Caco-2 (cell line): ENCODE results near the gene HCST. TPM values are rescaled to one million over a fixed set of nuclear protein-coding genes. Genes with fewer than 3 reads are reported as not detected.
"Not testable (repeated sequence)": the region's sequence is repeated elsewhere in the genome, so short reads cannot be mapped to it uniquely, and the experiment has no call there.

Experiments
- BruUV-seq: library from RNA; stranded (reverse); fragments of 400-500 nt; replicated peaks from 2 replicates; lab custom pipeline; 2021; lab: Mats Ljungman, UMichigan
- CTCF ChIA-PET: fragments of 300-600 bp; sonication (Branson Sonifier 250); formaldehyde crosslinking; loops from one replicate; lab custom pipeline; 2022; ENCODE audit warnings: antibody characterized with exemption; lab: Charles Lee
- POLR2A ChIA-PET: fragments of 300-600 bp; sonication (Branson Sonifier 250); formaldehyde crosslinking; loops from one replicate; lab custom pipeline; 2022; ENCODE audit warnings: antibody characterized with exemption; lab: Charles Lee
- DNase-seq, 2 experiments: peaks; one replicate each; pipeline versions ENCODE4 v3.0.0 to v3.0.0-alpha.2; 2020 to 2022
- H3K27me3 ChIP-seq: replicated peaks from 2 replicates; pipeline ENCODE4 v1.6.0; 2011; ENCODE audit warnings: low read length; ENCODE audit not compliant: control insufficient read depth, insufficient read depth
- H3K36me3 ChIP-seq: 2 replicates; pipeline ENCODE4 v1.5.1; 2011; ENCODE audit warnings: low read length; ENCODE audit not compliant: control insufficient read depth, insufficient read depth
- H3K4me1 ChIP-seq: fragments of 250-450 bp; sonication (Bioruptor Pico); 2 replicates; pipeline ENCODE4 v1.5.1; 2020; ENCODE audit warnings: mild to moderate bottlenecking
- H3K4me3 ChIP-seq: 2 replicates; pipeline ENCODE4 v1.5.1; 2011; ENCODE audit warnings: low read depth, mild to moderate bottlenecking, control low read depth, low read length
- H3K9me3 ChIP-seq: fragments of 250-450 bp; sonication (Bioruptor Pico); 2 replicates; pipeline ENCODE4 v1.5.1; 2020; ENCODE audit warnings: mild to moderate bottlenecking, moderate library complexity
- H3K27ac Mint-ChIP-seq: one replicate; pipeline ENCODE4 v1.8.0; 2022; ENCODE audit warnings: mixed read lengths; ENCODE audit not compliant: unreplicated experiment
- H3K27me3 Mint-ChIP-seq: one replicate; pipeline ENCODE4 v1.8.0; 2022; ENCODE audit warnings: mixed read lengths; ENCODE audit not compliant: insufficient read depth, unreplicated experiment
- H3K36me3 Mint-ChIP-seq: one replicate; pipeline ENCODE4 v1.8.0; 2022; ENCODE audit warnings: mild to moderate bottlenecking, mixed read lengths; ENCODE audit not compliant: insufficient read depth, unreplicated experiment
- H3K4me1 Mint-ChIP-seq: one replicate; pipeline ENCODE4 v1.8.0; 2022; ENCODE audit warnings: low read depth, mixed read lengths; ENCODE audit not compliant: unreplicated experiment
- H3K4me3 Mint-ChIP-seq: one replicate; pipeline ENCODE4 v1.8.0; 2022; ENCODE audit warnings: mild to moderate bottlenecking, moderate library complexity, mixed read lengths; ENCODE audit not compliant: unreplicated experiment
- H3K9me3 Mint-ChIP-seq: one replicate; pipeline ENCODE4 v1.8.0; 2022; ENCODE audit warnings: mixed read lengths; ENCODE audit not compliant: unreplicated experiment
- CTCF ChIP-seq, 2 experiments: fragments of 200-600 bp in 1 of 2; IDR thresholded peaks; 1 replicate in 1 of 2; 2 replicates in 1 of 2; pipeline versions ENCODE4 v1.5.1 to v1.8.0; 2011 to 2022; ENCODE audit warnings: antibody characterized with exemption in 1 of 2, control low read depth in 1 of 2, inconsistent platforms in 1 of 2, low read depth in 1 of 2, low read length in 1 of 2, mild to moderate bottlenecking in 1 of 2, moderate library complexity in 1 of 2; ENCODE audit not compliant: insufficient read depth in 1 of 2, severe bottlenecking in 1 of 2, unreplicated experiment in 1 of 2
- intact Hi-C: fragments of 100-400 bp; cut with micrococcal nuclease; formaldehyde crosslinking; loops from one replicate; pipeline ENCODE4 v1.10.0; 2022; ENCODE audit not compliant: unreplicated experiment
- total RNA-seq: library from RNA; stranded (reverse); gene quantifications from 2 replicates; pipeline ENCODE4 v1.2.3, GENCODE V29; 2022

The HCST gene
- total RNA-seq, 1 experiment from 2014 or later = not detected

- no TSS peak for BruUV-seq
- Mint-ChIP-seq H3K27me3 (no peaks in the 10 kb centered on the region), H3K36me3 (peaks cover 19% of the 10 kb centered on the region), H3K9me3 (no peaks in the 10 kb centered on the region), H3K4me3 (no peak overlapping the region), H3K27ac (no peak overlapping the region), H3K4me1 (no peaks in the 10 kb centered on the region)
- Histone ChIP-seq H3K36me3 (no peaks in the 10 kb centered on the region), H3K4me1 (no peaks in the 10 kb centered on the region), H3K27me3 (no peaks in the 10 kb centered on the region), H3K9me3 (no peaks in the 10 kb centered on the region), H3K4me3 (no peak overlapping the region)
- POLR2A ChIA-PET = no interaction called here
- no peak for DNase-seq
- intact Hi-C loops = no loop called here
- TF ChIP-seq CTCF (IDR thresholded peaks at IDR 0.05; ENCODE audit: insufficient read depth in 1 of 2, low read depth in 1 of 2, low read length in 1 of 2, severe bottlenecking in 1 of 2, unreplicated experiment in 1 of 2) = no peak
- CTCF ChIA-PET = interaction anchor here (0.5 to 0.6 kb wide), 2 partner anchors 96 to 1388 kb away, joined by 3 to 4 read pairs; no protein-coding TSS in a partner anchor
These were observed 12.8 kb upstream of the HCST start for GRCh38 chr19:35889370-35890112.

GRCh38 chr19:35890113-35890650 is 12.1 kb upstream of the HCST start:
- H3K4me3 Mint-ChIP-seq = no peak overlapping the region
- H3K9me3 ChIP-seq = no peaks in the 10 kb centered on the region
- H3K27ac Mint-ChIP-seq = no peak overlapping the region
- no peaks in the 10 kb centered on the region for H3K4me1 Mint-ChIP-seq
- no peak for TF ChIP-seq CTCF (IDR thresholded peaks at IDR 0.05; ENCODE audit: insufficient read depth in 1 of 2, low read depth in 1 of 2, low read length in 1 of 2, severe bottlenecking in 1 of 2, unreplicated experiment in 1 of 2)
- no peak overlapping the region for H3K4me3 ChIP-seq
- H3K36me3 Mint-ChIP-seq = peaks cover 17% of the 10 kb centered on the region
- H3K27me3 Mint-ChIP-seq = no peaks in the 10 kb centered on the region
- no peak for DNase-seq
- intact Hi-C loops = no loop called here
- no peaks in the 10 kb centered on the region for H3K36me3 ChIP-seq
- no peaks in the 10 kb centered on the region for H3K4me1 ChIP-seq
- no TSS peak for BruUV-seq
- no peaks in the 10 kb centered on the region for H3K9me3 Mint-ChIP-seq
- no peaks in the 10 kb centered on the region for H3K27me3 ChIP-seq
- ChIA-PET CTCF (interaction anchor here (0.5 kb wide), 1 partner anchor 96 kb away, joined by 4 read pairs; no protein-coding TSS in a partner anchor), POLR2A (no interaction called here)

GRCh38 chr19:35891819-35892218 is 10.5 kb upstream of the HCST start:
- H3K9me3 Mint-ChIP-seq, H3K4me1 Mint-ChIP-seq, H3K4me1 ChIP-seq, H3K9me3 ChIP-seq, H3K27ac Mint-ChIP-seq, H3K36me3 ChIP-seq, H3K4me3 Mint-ChIP-seq, POLR2A ChIA-PET, H3K27me3 Mint-ChIP-seq, BruUV-seq, H3K4me3 ChIP-seq, DNase-seq, H3K27me3 ChIP-seq, CTCF ChIA-PET, intact Hi-C loops: not testable (repeated sequence)
- peaks cover 18% of the 10 kb centered on the region for H3K36me3 Mint-ChIP-seq
